Left lung (tissue), 10 donors: Measurements from ENCODE around the gene KDM4C. TPM values are rescaled to one million over a fixed set of nuclear protein-coding genes. Genes with fewer than 3 reads are reported as not detected.

Experiments used
- ATAC-seq: fragments of 200-7000 bp; cut with Tn5 transposase; one replicate; pipeline ENCODE4 v1.9.1; 2020; ENCODE audit warnings: moderate library complexity
- DNase-seq, 4 donors: peaks; one replicate each; pipeline ENCODE4 v3.0.0-alpha.2; 2013 to 2020
- H3K27ac ChIP-seq, 2 donors: fragments of 200-600 bp; sonication (generic) in 1 of 2; one replicate each; pipeline versions ENCODE4 v1.5.0 to v1.8.0; 2020 to 2021
- H3K27me3 ChIP-seq, 2 donors: fragments of 200-600 bp; sonication (generic) in 1 of 2; one replicate each; pipeline versions ENCODE4 v1.5.0 to v1.8.0; 2020 to 2021
- H3K36me3 ChIP-seq, 2 donors: fragments of 200-600 bp; sonication (generic) in 1 of 2; one replicate each; pipeline versions ENCODE4 v1.5.0 to v1.8.0; 2020 to 2021
- H3K4me1 ChIP-seq, 2 donors: fragments of 200-600 bp; one replicate each; pipeline ENCODE4 v1.8.0; 2021
- H3K4me3 ChIP-seq, 2 donors: fragments of 200-600 bp; sonication (generic) in 1 of 2; one replicate each; pipeline versions ENCODE4 v1.5.0 to v1.8.0; 2020 to 2021; ENCODE audit warnings: mild to moderate bottlenecking in 1 of 2
- H3K9me3 ChIP-seq, 2 donors: fragments of 200-600 bp; sonication (generic) in 1 of 2; one replicate each; pipeline versions ENCODE4 v1.5.0 to v1.8.0; 2020 to 2021
- intact Hi-C, 2 donors: fragments of 100-400 bp; cut with DNase I; formaldehyde crosslinking; loops; one replicate each; pipeline versions ENCODE4 v1.11.2 to v1.14.2; 2022
- polyA plus RNA-seq, 6 donors: library from polyadenylated mRNA; unstranded; fragments of 120-200 nt; gene quantifications; one replicate each; pipeline ENCODE4 v1.2.1, GENCODE V29; 2013; ENCODE audit not compliant: insufficient read length in 6 of 6
- total RNA-seq, 2 donors: library from RNA; stranded (reverse); fragmentation: NEBNext Ultra II Directional; extraction: Animal tissue kit (Norgen Biotek cat#: 25700); gene quantifications; one replicate each; pipeline ENCODE4 v1.2.1, GENCODE V29; 2021
- TF ChIP-seq, protein P1 (sequence below), 2 donors: fragments of 200-600 bp; sonication (generic) in 1 of 2; IDR thresholded peaks; one replicate each; pipeline versions ENCODE4 v1.5.0 to v1.8.0; 2021; ENCODE audit warnings: antibody characterized with exemption in 2 of 2
- donor health status: DM: no; HTN: yes; CAD: no.
- donor health status: DM: no; HTN: no; CAD: no.

Gene KDM4C
- total and polyA plus RNA-seq, 8 donors = 11.7 to 34.8 (median 15.2) TPM

DNA sequence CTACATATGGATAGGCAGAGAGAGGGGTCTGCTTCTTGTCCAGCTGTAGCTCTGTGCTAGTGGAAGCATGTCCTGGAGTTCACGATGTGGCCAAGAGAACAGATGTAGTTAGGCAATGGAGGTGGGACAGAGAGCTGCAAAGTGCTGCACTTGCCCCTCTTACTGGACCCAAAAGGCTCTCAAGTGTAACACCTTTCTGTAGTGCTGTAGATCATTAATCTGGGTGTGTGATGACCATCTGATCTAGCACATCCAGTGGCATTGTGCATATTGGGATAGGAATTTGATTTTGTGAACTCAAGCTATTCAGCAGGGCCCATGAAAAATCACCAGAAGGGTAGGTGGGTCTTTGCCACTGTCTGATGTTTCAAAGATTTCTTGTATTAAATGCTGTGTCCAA lies 151.4 kb downstream of the KDM4C start:
- H3K27ac ChIP-seq = no peak overlapping the region
- DNase-seq = no peak
- H3K4me3 ChIP-seq = no peak overlapping the region
- peak; percentile 14 for ATAC-seq
- TF ChIP-seq, protein P1, sequence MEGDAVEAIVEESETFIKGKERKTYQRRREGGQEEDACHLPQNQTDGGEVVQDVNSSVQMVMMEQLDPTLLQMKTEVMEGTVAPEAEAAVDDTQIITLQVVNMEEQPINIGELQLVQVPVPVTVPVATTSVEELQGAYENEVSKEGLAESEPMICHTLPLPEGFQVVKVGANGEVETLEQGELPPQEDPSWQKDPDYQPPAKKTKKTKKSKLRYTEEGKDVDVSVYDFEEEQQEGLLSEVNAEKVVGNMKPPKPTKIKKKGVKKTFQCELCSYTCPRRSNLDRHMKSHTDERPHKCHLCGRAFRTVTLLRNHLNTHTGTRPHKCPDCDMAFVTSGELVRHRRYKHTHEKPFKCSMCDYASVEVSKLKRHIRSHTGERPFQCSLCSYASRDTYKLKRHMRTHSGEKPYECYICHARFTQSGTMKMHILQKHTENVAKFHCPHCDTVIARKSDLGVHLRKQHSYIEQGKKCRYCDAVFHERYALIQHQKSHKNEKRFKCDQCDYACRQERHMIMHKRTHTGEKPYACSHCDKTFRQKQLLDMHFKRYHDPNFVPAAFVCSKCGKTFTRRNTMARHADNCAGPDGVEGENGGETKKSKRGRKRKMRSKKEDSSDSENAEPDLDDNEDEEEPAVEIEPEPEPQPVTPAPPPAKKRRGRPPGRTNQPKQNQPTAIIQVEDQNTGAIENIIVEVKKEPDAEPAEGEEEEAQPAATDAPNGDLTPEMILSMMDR (IDR thresholded peaks at IDR 0.05) = no peak
- H3K27me3 ChIP-seq = no peaks in the 10 kb centered on the region
- H3K9me3 ChIP-seq = no peaks in the 10 kb centered on the region
- intact Hi-C loops = no loop called here
- H3K4me1 ChIP-seq = no peaks in the 10 kb centered on the region
- no peaks in the 10 kb centered on the region for H3K36me3 ChIP-seq

DNA sequence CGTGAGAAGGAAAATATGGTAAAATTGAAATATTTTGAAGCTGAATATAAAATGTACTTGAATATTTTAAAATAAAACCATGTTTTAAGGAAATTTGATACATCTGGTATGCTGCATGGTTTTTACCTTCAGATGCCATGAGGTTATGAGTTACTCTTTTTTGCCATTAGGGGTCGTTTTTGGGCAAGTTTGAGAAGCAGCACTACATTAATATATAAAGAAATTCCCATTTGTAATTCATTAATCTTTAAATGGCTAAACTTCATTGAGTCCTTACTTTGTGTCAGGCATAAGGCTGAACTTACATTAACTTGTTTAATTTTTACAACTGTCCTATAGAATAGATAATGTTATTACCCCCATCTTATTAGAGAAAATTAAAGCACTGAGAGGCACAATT lies 152.3 kb downstream of the KDM4C start:
- intact Hi-C loops = no loop called here
- no peak overlapping the region for H3K4me3 ChIP-seq
- TF ChIP-seq, protein P1 (IDR thresholded peaks at IDR 0.05) = peak in 1 of 2 donors; percentile 33
- no peaks in the 10 kb centered on the region for H3K27me3 ChIP-seq
- no peaks in the 10 kb centered on the region for H3K36me3 ChIP-seq
- H3K27ac ChIP-seq = no peak overlapping the region
- DNase-seq = peak in 1 of 4 donors; percentile 9
- H3K4me1 ChIP-seq = no peaks in the 10 kb centered on the region
- no peaks in the 10 kb centered on the region for H3K9me3 ChIP-seq
- ATAC-seq = no peak

DNA sequence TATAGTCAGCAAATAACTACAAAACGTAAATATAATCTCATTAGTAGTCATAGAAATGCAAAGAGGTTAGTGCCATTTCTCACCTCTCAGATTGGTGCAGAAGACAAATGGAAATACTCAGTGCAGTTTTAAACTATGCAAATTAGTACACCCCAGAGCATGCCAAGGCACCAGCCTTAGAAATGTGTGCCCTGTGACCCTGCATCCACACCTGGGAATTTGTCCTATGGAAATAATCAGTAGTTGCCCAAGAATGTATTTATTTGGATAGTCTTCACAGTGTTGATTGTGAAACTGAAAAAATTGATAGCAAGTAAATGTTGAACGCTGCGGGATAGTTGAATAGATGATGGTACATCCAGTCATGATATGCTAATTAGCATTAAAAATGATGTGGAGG lies 152.7 kb downstream of the KDM4C start:
- no peak overlapping the region for H3K4me3 ChIP-seq
- no peak for ATAC-seq
- TF ChIP-seq, protein P1 (IDR thresholded peaks at IDR 0.05) = no peak

DNA sequence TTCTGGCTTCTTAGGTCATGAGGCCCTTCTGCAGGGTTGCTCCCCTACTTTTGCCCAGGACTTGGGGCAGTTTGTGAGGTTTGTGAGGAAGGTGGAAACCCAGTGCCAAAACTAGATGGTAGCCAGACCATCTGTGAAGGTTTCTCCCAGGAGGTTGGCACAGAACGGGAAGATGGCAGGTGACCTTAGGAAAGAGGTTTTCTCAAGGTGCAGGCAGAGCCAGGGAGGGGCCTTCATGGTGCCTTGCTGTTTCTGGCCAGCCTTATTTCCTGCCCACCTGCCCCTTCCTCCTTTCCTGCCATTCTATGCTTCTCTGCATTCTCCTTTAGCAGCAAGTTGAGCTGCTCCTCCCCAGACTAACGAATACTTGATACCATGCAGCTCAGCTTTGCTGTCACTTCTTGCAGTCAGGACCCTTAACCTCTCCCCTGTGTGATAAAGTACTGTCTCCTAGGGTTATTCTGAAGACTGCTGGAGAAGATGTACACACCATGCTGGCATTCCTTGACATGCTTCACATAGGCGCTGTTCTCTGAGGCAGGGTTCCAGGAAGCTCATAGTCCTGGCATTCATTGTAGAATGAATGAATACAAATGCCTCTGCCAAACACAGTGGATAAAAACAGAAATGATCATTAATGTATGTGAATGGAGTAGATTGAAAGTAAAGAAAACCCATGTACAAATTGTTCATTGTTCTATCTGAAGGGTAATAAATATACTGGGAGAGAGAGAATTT lies 154.3 kb downstream of the KDM4C start:
- no peak for DNase-seq
- Histone ChIP-seq H3K9me3 (no peaks in the 10 kb centered on the region), H3K27me3 (no peaks in the 10 kb centered on the region), H3K4me3 (no peak overlapping the region), H3K36me3 (no peaks in the 10 kb centered on the region), H3K4me1 (no peaks in the 10 kb centered on the region), H3K27ac (no peak overlapping the region)
- TF ChIP-seq, protein P1 (IDR thresholded peaks at IDR 0.05) = no peak
- ATAC-seq = no peak
- intact Hi-C loops = no loop called here

More for the DNA sequence above, 152.7 kb downstream of the KDM4C start:
- intact Hi-C loops = no loop called here
- no peak overlapping the region for H3K27ac ChIP-seq
- H3K4me1 ChIP-seq = no peaks in the 10 kb centered on the region
- H3K27me3 ChIP-seq = no peaks in the 10 kb centered on the region
- DNase-seq = no peak
- no peaks in the 10 kb centered on the region for H3K9me3 ChIP-seq
- H3K36me3 ChIP-seq = no peaks in the 10 kb centered on the region

DNA sequence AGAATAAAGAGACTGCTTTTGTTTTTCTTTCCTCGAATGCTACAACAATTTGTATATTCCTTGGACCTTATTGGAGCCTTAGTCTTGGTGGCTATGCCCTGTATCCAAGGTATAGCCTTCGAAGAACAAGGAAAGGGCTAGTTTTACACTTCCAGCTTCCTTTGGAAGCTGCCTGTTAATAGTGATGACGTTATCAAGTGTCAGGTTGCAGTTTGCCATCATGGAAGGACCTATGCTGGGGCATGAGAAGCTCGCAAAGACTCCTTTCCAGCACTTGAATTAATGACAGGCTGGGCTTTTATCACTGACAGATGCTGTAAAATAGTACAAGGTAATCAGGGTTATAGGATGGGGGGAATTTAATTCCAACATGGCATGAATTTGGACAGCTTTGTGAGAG lies 157.9 kb downstream of the KDM4C start:
- Histone ChIP-seq H3K36me3 (no peaks in the 10 kb centered on the region), H3K4me1 (peaks cover 0 to 6% of the 10 kb centered on the region in 2 donors), H3K27ac (no peak overlapping the region), H3K9me3 (no peaks in the 10 kb centered on the region), H3K4me3 (no peak overlapping the region), H3K27me3 (no peaks in the 10 kb centered on the region)
- TF ChIP-seq, protein P1 (IDR thresholded peaks at IDR 0.05) = no peak
- intact Hi-C loops = no loop called here
- ATAC-seq (no peak), DNase-seq (no peak)
